Posterior cingulate gyrus (tissue), 11 donors: ENCODE data around the gene TUG1.

Experiments
- DNase-seq, 10 donors: peaks; one replicate each; pipeline versions ENCODE4 v3.0.0 to v3.0.0-alpha.2; 2020 to 2021; ENCODE audit warnings: mixed read lengths in 3 of 10
- intact Hi-C: fragments of 100-400 bp; cut with DNase I; formaldehyde crosslinking; loops from one replicate; pipeline ENCODE4 v1.15.1; 2023

The TUG1 gene

DNA sequence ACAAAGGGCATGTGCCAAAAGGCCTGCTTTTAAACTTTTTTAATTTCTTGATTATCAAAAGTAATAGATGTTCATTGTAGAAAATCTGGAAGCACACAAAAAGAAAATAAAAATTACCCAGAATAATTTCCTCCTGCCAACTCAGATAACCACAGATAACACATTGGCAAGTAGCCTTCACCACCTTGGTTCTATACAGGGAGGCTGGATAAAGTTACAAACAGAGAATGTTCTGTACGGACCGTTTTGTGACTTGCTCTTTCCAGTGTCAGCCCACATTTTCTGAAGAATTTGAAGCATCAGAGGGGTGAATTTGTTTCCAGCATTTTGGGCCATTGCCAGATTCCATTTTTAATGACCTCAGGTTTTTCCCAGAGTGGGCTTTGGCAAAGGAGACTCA, 23.5 kb downstream of the TUG1 start:
- no peak for DNase-seq
- intact Hi-C loops = no loop called here

DNA sequence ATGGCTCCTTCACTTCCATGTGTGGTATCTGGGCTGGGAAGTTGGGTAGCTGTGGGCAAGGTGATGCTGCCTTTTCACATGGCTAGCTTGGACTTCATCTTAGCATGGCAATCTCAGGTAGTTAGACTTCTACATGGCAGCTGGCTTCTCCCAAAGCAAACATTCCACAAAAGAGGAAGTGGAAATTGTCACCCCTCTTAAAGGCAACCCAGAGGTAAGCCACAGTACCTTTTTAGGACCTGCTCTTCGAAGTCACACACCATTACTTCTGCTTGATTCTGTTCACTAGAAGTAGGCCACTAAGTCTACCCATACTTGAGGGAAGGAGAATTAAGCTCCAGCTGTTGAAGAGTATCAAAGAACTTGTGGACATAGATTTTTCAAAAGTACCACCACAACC, 25.9 kb downstream of the TUG1 start:
- no peak for DNase-seq

DNA sequence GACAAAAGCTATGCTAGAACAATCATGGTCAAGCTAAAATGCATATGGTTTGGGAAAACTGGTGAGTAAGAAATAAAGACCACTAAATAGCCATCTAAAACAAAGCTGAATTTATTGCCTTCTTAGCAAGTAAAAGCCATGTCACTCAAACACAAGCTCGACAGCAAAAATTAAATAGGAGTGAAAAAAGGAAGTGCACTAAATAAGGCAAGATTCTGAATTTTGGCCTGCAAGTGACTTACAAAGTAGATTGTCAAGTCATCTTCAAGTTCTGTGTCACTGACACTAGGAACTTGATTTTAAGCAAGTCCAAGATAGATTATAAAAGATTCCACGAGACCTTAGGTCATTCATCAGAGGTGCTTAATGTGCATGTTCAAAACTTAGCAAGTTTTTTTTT, 27.4 kb downstream of the TUG1 start:
- intact Hi-C loops = no loop called here

More for the DNA sequence above, 25.9 kb downstream of the TUG1 start:
- intact Hi-C loops = no loop called here

DNA sequence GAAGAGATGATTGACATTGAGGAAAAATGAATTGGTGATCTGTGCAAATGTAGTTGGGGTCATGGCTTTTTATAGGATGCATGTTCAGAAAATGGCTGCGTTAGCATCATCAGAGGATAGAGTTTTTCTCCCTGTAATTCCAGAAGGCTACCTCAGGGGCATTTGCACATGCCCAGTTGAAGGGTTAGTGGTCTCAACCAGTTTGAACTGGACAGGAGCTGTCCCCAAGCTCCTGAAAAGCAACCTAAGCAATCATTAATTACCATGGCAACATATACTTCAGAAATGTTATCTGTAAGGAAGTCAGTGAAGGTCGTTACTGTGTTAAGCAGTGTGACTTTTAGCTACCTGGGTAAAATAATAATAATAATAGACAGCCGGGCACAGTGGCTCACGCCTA, 29.3 kb downstream of the TUG1 start:
- intact Hi-C loops = no loop called here
- no peak for DNase-seq

More for the DNA sequence above, 27.4 kb downstream of the TUG1 start:
- no peak for DNase-seq

DNA sequence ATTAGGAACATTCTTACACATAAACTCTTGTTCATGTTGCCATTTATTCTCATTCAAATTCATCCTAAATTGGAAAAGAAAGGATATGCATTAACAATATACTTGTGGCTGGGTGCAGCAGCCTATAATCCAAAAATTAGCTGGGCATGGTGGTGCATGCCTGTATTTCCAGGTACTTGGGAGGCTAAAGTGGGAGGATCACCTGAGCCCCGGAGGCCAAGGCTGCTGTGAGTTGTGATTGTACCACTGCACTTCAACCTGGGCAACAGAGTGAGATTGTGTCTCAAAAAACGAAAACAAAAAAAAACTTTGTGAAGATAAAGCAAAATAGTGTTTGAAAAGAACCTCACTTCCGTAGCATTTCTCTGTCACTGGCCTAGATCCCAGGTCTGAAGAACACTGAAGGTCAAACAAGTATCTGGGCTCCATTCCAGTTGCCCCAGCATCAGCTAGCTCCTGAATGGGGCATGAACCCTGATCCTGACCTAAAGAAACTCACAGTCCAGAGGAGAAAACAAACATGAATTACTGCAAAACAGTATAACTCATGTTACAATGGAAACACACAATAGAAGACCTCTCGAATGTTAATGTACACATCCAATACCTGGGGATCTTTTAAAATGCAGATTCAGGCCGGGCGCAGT, 32.2 kb downstream of the TUG1 start:
- no peak for DNase-seq
- intact Hi-C loops = no loop called here

DNA sequence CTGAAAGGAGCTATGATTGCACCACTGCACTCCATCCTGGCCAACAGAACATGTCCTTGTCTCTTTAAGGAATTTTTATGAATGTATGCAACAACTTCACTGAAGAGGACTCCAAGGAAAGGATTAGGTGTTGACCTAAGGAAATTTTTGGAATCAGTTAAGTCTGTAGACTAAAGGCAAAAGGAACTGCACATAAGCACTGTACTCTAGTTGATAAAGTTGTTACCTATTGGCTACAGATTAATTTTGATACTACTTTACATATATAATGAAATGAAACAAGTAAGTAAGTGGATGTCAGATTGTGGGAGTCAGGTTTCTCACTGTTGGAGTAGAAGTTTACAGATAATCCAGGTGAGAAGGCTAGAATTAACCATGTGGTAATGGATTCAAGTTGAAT, 36.5 kb downstream of the TUG1 start:
- intact Hi-C loops = no loop called here
- no peak for DNase-seq

DNA sequence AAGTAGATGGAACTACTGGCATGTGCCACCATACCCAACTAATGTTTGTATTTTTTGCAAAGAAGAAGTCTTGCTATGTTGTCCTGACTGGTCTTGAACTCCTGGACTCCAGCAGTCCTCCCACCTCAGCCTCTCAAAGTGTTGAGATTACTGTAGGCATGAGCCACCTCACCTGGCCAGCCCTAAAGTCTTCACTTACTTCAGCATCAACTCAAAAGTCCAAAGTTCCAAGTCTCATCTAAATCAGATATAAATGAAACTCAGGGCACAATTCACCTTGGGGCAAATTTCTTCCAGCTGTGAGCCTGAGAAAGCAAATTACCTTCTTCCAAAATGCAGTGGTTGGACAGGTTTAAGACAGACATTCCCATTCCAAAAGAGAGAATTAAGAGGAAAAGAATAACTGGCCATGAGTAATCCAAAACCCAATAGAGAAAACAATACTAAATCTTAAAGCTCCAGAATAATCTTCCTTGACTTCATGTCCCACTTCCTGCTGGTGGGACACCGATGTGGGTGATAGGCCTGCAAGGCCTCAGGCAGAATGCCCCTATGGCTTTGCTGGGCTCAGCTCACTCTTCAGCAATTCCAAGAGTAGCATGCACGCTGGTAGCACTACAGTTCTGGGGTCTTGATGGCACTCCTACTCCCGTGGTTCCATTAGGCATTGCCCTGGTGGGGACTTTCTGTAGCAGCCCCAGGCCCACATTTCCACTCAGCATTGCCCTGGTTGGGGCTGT, 50.3 kb downstream of the TUG1 start:
- intact Hi-C loops = no loop called here

DNA sequence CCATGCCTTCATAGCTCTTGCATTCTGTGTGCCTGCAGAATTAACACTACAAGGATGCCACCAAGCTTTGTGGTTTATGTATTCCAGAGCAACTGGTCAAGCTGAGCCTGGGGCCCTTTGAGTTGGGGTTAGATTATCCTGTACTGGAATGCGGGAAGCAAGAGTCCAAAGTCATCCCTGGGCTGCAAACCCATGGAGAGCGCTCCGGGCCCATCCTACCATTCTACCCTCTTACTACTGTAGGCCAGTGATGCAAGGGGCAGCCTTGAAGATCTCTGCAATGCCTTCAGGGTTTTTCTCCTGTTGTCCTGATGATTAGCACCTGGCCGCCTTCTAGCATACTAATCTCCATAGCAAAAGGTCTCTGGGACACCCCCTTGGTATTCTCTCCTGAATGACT, 51.3 kb downstream of the TUG1 start:
- intact Hi-C loops = no loop called here
- no peak for DNase-seq

More for the DNA sequence above, 50.3 kb downstream of the TUG1 start:
- DNase-seq = no peak

DNA sequence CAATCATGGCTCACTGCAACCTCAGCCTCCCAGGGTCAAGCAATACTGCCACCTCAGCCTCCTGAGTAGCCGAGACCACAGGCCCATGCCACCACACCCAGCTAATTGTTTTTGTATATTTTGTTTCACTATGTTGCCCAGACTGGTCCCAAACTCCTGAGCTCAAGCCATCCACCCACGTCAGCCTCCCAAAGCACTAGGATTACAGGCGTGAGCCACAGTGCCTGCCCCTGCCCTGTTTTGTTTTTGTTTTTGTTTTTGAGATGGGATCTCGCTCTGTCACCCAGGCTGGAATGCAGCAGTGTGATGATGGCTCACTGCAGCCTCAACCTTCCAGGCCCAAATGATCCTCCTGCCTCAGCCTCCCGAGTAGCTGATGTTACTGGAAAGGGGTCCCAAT, 53.5 kb downstream of the TUG1 start:
- DNase-seq = no peak

More for the DNA sequence above, 53.5 kb downstream of the TUG1 start:
- intact Hi-C loops = no loop called here
